ENCODE results near the gene PLD1.

PLD1 gene

DNA sequence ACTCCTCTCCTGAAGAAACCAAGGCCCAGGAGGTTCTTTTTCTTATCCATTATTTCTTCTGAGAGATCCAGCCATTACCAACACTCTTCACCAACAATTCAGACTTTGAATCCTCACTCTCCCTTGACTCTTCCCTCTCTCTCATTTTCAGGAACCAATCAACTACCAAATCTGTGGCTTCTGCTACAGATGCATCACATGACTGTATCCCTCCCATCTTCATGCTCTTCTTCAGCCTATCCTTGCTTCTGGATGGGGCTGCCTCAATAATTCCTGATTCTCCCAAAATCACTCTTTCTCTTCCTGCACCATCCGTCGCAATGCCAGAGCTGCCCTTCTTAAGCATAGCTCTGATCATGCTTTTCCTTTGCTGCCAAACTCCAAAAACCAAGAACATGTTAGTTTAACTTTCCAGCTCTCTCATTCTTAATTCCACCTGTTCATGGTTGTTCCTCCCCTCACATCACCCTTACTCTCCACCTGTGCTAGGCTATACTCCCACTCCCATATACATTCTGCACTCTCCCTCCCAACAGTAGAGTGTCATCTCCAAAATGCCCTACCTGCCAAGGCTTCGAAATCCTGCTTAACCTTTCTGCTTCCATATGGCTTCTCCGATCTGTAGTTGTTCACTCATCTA lies 13.5 kb downstream of the PLD1 start:
- no peaks in the 10 kb centered on the region for H3K36me3 ChIP-seq (ENCODE audit: control insufficient read depth, insufficient read depth, low read length)
- TF ChIP-seq, protein P1, sequence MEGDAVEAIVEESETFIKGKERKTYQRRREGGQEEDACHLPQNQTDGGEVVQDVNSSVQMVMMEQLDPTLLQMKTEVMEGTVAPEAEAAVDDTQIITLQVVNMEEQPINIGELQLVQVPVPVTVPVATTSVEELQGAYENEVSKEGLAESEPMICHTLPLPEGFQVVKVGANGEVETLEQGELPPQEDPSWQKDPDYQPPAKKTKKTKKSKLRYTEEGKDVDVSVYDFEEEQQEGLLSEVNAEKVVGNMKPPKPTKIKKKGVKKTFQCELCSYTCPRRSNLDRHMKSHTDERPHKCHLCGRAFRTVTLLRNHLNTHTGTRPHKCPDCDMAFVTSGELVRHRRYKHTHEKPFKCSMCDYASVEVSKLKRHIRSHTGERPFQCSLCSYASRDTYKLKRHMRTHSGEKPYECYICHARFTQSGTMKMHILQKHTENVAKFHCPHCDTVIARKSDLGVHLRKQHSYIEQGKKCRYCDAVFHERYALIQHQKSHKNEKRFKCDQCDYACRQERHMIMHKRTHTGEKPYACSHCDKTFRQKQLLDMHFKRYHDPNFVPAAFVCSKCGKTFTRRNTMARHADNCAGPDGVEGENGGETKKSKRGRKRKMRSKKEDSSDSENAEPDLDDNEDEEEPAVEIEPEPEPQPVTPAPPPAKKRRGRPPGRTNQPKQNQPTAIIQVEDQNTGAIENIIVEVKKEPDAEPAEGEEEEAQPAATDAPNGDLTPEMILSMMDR (IDR thresholded peaks at IDR 0.05; ENCODE audit: insufficient read depth, low read length, poor library complexity, severe bottlenecking): no peak
- DNase-seq (ENCODE audit: extremely low read depth, insufficient read length): no peak
- no peak overlapping the region for H3K4me3 ChIP-seq (replicated peaks; ENCODE audit: low read depth, low read length)
- no peaks in the 10 kb centered on the region for H3K27me3 ChIP-seq (replicated peaks; ENCODE audit: control insufficient read depth, insufficient read depth, low read length)

DNA sequence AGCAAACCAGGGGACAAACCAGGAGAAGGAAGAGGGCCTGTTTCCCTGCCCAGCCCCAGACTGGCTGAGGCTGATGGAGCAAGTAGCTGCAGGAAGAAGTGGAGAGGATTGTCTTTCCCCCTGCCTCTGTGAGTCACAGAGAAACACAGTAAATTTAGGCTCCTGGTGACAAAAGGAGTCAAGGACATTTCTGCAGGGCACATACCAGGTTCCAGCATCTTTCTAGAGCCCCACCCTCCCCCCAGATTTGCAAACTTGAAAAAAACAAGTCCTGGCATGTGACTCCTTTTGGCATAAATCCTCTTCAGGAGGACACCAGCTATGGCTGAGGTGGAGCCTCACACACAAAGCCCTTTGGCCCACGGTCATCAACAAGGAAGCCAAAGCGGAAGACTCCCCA lies 17.8 kb downstream of the PLD1 start:
- H3K4me3 ChIP-seq (replicated peaks; ENCODE audit: low read depth, low read length): no peak overlapping the region
- TF ChIP-seq, protein P1 (IDR thresholded peaks at IDR 0.05; ENCODE audit: insufficient read depth, low read length, poor library complexity, severe bottlenecking): no peak
- no peak for DNase-seq (ENCODE audit: extremely low read depth, insufficient read length)
- no peaks in the 10 kb centered on the region for H3K27me3 ChIP-seq (replicated peaks; ENCODE audit: control insufficient read depth, insufficient read depth, low read length)
- no peaks in the 10 kb centered on the region for H3K36me3 ChIP-seq (ENCODE audit: control insufficient read depth, insufficient read depth, low read length)

DNA sequence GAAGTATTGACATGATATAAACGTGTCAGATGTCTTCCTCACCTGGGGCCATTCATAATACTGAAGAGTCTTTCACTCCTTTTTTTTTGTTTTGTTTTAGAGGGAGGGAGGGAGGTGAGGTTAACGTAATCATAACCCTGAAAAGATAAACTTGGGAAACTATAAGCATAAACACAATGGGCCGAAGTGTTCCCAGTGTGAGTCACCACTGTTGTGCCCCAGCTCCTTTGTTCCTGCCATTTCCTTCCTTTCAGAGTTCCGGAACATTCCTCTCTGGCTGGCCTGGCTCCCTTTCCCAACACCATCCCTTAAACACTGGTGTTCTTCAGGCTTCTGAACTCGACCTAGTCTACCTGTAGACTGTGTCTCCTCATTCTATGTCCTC lies 18.6 kb downstream of the PLD1 start:
- no peak for DNase-seq (ENCODE audit: extremely low read depth, insufficient read length)
- TF ChIP-seq, protein P1 (IDR thresholded peaks at IDR 0.05; ENCODE audit: insufficient read depth, low read length, poor library complexity, severe bottlenecking): no peak
- no peaks in the 10 kb centered on the region for H3K36me3 ChIP-seq (ENCODE audit: control insufficient read depth, insufficient read depth, low read length)
- no peaks in the 10 kb centered on the region for H3K27me3 ChIP-seq (replicated peaks; ENCODE audit: control insufficient read depth, insufficient read depth, low read length)
- H3K4me3 ChIP-seq (replicated peaks; ENCODE audit: low read depth, low read length): no peak overlapping the region

DNA sequence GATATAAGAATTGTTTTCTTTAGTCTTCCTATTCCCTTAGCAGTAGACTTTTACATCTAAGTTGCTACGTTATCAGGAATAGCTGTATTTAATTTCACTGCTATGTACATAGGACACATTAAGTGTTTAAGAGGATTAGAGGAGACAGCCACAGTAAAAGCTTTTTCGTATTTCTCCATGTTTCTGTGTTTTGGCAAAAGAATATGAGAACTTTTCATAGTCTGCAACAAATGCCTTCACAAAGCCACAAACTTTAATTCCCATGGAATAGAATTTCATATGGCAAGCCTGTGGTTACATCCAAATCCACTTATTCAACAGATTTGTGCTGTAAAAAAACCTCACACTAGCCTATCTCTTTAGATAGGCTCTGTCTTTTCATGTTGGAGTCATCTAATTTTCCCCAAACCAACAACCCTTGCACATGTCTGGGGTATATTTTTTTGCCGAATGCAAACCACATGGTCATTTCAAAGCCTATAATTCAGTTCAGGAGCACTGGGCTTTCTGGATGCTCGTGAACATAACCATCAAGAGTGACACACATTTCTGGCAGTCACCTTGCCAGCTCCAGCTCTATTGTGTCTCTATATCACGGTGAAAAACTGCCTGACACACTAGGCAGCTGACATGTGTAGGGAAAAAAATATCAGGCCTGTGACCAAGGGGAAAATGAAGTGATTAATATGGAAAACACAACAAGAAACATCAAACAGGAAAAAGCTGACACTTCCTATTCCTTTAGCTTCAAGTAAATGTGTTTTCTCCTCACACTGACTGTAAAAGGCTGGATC lies 19.2 kb downstream of the PLD1 start:
- no peaks in the 10 kb centered on the region for H3K36me3 ChIP-seq (ENCODE audit: control insufficient read depth, insufficient read depth, low read length)
- TF ChIP-seq, protein P1 (IDR thresholded peaks at IDR 0.05; ENCODE audit: insufficient read depth, low read length, poor library complexity, severe bottlenecking): no peak
- no peak for DNase-seq (ENCODE audit: extremely low read depth, insufficient read length)
- H3K27me3 ChIP-seq (replicated peaks; ENCODE audit: control insufficient read depth, insufficient read depth, low read length): no peaks in the 10 kb centered on the region
- H3K4me3 ChIP-seq (replicated peaks; ENCODE audit: low read depth, low read length): no peak overlapping the region

DNA sequence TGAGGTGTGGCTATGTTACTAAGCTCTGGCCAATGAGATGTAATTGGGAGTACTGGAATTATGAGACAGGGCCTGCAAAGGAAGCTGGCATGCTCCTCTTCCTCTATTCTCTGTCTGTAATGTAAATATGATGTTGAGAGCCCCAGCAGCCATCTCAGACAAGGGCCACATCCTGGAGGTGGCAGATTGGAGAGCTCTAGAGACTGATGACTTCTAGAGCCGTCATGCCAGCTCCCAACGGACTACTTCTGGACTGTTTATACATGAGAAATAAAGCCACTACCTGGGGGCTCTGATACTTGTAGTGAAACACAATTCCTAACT lies 19.7 kb downstream of the PLD1 start:
- H3K4me3 ChIP-seq (replicated peaks; ENCODE audit: low read depth, low read length): no peak overlapping the region
- TF ChIP-seq, protein P1 (IDR thresholded peaks at IDR 0.05; ENCODE audit: insufficient read depth, low read length, poor library complexity, severe bottlenecking): no peak
- no peaks in the 10 kb centered on the region for H3K27me3 ChIP-seq (replicated peaks; ENCODE audit: control insufficient read depth, insufficient read depth, low read length)
- H3K36me3 ChIP-seq (ENCODE audit: control insufficient read depth, insufficient read depth, low read length): no peaks in the 10 kb centered on the region
- no peak for DNase-seq (ENCODE audit: extremely low read depth, insufficient read length)

Measured in GM06990 (cell line).